Mesendoderm (in vitro differentiated cells): ENCODE results near the gene KRTAP5-4.
"Not testable (repeated sequence)": the region's sequence is repeated elsewhere in the genome, so short reads cannot be mapped to it uniquely, and the experiment has no call there.

ENCODE experiments used
- DNase-seq: peaks from one replicate; pipeline ENCODE4 v3.0.0; 2013
- H2AK5ac ChIP-seq: 2 replicates; pipeline ENCODE4 v1.6.1; 2013; ENCODE audit warnings: low read length, inconsistent platforms
- H2BK120ac ChIP-seq: 2 replicates; pipeline ENCODE4 v1.6.1; 2013; ENCODE audit warnings: low read depth, mild to moderate bottlenecking, low read length, moderate library complexity, mixed read lengths
- H2BK15ac ChIP-seq: replicated peaks from 2 replicates; pipeline ENCODE4 v1.6.1; 2013; ENCODE audit warnings: low read depth, mild to moderate bottlenecking, moderate library complexity
- H2BK5ac ChIP-seq: 2 replicates; pipeline ENCODE4 v1.6.1; 2013; ENCODE audit warnings: low read length, inconsistent platforms
- H3K18ac ChIP-seq: 2 replicates; pipeline ENCODE4 v1.6.1; 2013; ENCODE audit warnings: mild to moderate bottlenecking, low read length, mixed read lengths
- H3K23ac ChIP-seq: one replicate; pipeline ENCODE4 v1.6.1; 2013; ENCODE audit warnings: low read length
- H3K27ac ChIP-seq: 2 replicates; pipeline ENCODE4 v1.5.1; 2013; ENCODE audit warnings: low read depth, mild to moderate bottlenecking, inconsistent platforms, low read length, moderate library complexity
- H3K27me3 ChIP-seq: 2 replicates; pipeline ENCODE4 v1.6.1; 2013; ENCODE audit warnings: low read length, control low read depth, mild to moderate bottlenecking, inconsistent platforms; ENCODE audit not compliant: insufficient read depth, poor library complexity
- H3K36me3 ChIP-seq: 2 replicates; pipeline ENCODE4 v1.6.1; 2013; ENCODE audit warnings: low read length, inconsistent platforms; ENCODE audit not compliant: control insufficient read depth, insufficient read depth
- H3K4ac ChIP-seq: one replicate; pipeline ENCODE4 v1.6.1; 2013; ENCODE audit warnings: low read depth, mild to moderate bottlenecking, low read length, moderate library complexity
- H3K4me1 ChIP-seq: 2 replicates; pipeline ENCODE4 v1.6.1; 2013; ENCODE audit warnings: low read depth, low read length, inconsistent platforms; ENCODE audit not compliant: control insufficient read depth
- H3K4me2 ChIP-seq: 2 replicates; pipeline ENCODE4 v1.6.1; 2013; ENCODE audit warnings: low read length
- H3K4me3 ChIP-seq: 2 replicates; pipeline ENCODE4 v1.5.1; 2013; ENCODE audit warnings: mild to moderate bottlenecking, low read length
- H3K56ac ChIP-seq: one replicate; pipeline ENCODE4 v1.6.1; 2013; ENCODE audit warnings: low read length
- H3K79me1 ChIP-seq: 2 replicates; pipeline ENCODE4 v1.6.1; 2013; ENCODE audit warnings: low read length, inconsistent platforms
- H3K79me2 ChIP-seq: 2 replicates; pipeline ENCODE4 v1.6.1; 2013; ENCODE audit warnings: mild to moderate bottlenecking, low read length; ENCODE audit not compliant: control insufficient read depth, insufficient read depth
- H3K9ac ChIP-seq: 2 replicates; pipeline ENCODE4 v1.6.1; 2013; ENCODE audit warnings: low read length, inconsistent platforms
- H4K5ac ChIP-seq: one replicate; pipeline ENCODE4 v1.6.1; 2013; ENCODE audit warnings: low read length
- H4K8ac ChIP-seq: one replicate; pipeline ENCODE4 v1.6.1; 2013; ENCODE audit warnings: low read depth, mild to moderate bottlenecking, control low read depth, low read length, moderate library complexity
- WGBS: extraction: QIAGEN DNeasy Blood & Tissue Kit; methylation state at CpG from one replicate; pipeline ENCODE4 v1.1.7; 2013; ENCODE audit warnings: low lambda C conversion rate, missing lambda C conversion rate; ENCODE audit not compliant: insufficient coverage; ENCODE audit errors: extremely low coverage; 5-methylcytosine and 5-hydroxymethylcytosine counted together

The KRTAP5-4 gene

GRCh38 chr11:1668911-1669473, 47.1 kb upstream of the KRTAP5-4 start:
- Histone ChIP-seq H4K5ac (no peak overlapping the region), H3K79me1 (no peaks in the 10 kb centered on the region), H3K27ac (no peak overlapping the region), H3K4me3 (no peak overlapping the region), H3K36me3 (no peaks in the 10 kb centered on the region), H3K56ac (no peak overlapping the region), H3K18ac (no peak overlapping the region), H3K23ac (no peak overlapping the region), H3K9ac (no peak overlapping the region), H2BK120ac (no peak overlapping the region), H2AK5ac (no peak overlapping the region), H3K4ac (no peak overlapping the region), H4K8ac (no peak overlapping the region), H3K4me1 (no peaks in the 10 kb centered on the region), H3K79me2 (no peaks in the 10 kb centered on the region), H2BK5ac (no peak overlapping the region), H2BK15ac (no peak overlapping the region), H3K27me3 (no peaks in the 10 kb centered on the region), H3K4me2 (no peak overlapping the region)
- WGBS, result no CpG with 5 or more reads among the region's 13 CpGs
- no peak for DNase-seq

GRCh38 chr11:1667906-1668305, 46.0 kb upstream of the KRTAP5-4 start:
- H3K27me3 ChIP-seq, result no peaks in the 10 kb centered on the region
- H3K36me3 ChIP-seq, result no peaks in the 10 kb centered on the region
- no peaks in the 10 kb centered on the region for H3K4me1 ChIP-seq
- no peak overlapping the region for H3K4me3 ChIP-seq
- no peak overlapping the region for H2BK120ac ChIP-seq
- no peak overlapping the region for H3K56ac ChIP-seq
- H3K27ac ChIP-seq, result no peak overlapping the region
- H4K8ac ChIP-seq, result no peak overlapping the region
- H4K5ac ChIP-seq, result no peak overlapping the region
- no peak overlapping the region for H2BK5ac ChIP-seq
- H3K79me2 ChIP-seq, result no peaks in the 10 kb centered on the region
- H2AK5ac ChIP-seq, result no peak overlapping the region
- no peak overlapping the region for H3K9ac ChIP-seq
- no peak overlapping the region for H3K4me2 ChIP-seq
- H3K23ac ChIP-seq, result no peak overlapping the region
- H3K18ac ChIP-seq, result no peak overlapping the region
- H3K79me1 ChIP-seq, result no peaks in the 10 kb centered on the region
- H2BK15ac ChIP-seq, result no peak overlapping the region
- no peak overlapping the region for H3K4ac ChIP-seq
- DNase-seq, result peak; percentile 40
- no CpG with 5 or more reads among the region's 16 CpGs for WGBS

GRCh38 chr11:1667121-1667850, 45.3 kb upstream of the KRTAP5-4 start:
- WGBS, result no CpG with 5 or more reads among the region's 24 CpGs

GRCh38 chr11:1665313-1665712, 43.4 kb upstream of the KRTAP5-4 start:
- H3K4me2 ChIP-seq, result no peak overlapping the region
- no peak overlapping the region for H3K56ac ChIP-seq
- no peak overlapping the region for H2BK15ac ChIP-seq
- WGBS, result no CpG with 5 or more reads among the region's 8 CpGs
- no peak overlapping the region for H3K23ac ChIP-seq
- H3K18ac ChIP-seq, result no peak overlapping the region
- no peak overlapping the region for H3K27ac ChIP-seq
- H2BK120ac ChIP-seq, result no peak overlapping the region
- no peaks in the 10 kb centered on the region for H3K27me3 ChIP-seq
- no peaks in the 10 kb centered on the region for H3K79me2 ChIP-seq
- H3K4ac ChIP-seq, result no peak overlapping the region
- H3K4me1 ChIP-seq, result no peaks in the 10 kb centered on the region
- H4K8ac ChIP-seq, result no peak overlapping the region
- no peak overlapping the region for H4K5ac ChIP-seq
- no peak overlapping the region for H3K9ac ChIP-seq
- H3K4me3 ChIP-seq, result no peak overlapping the region
- H3K79me1 ChIP-seq, result no peaks in the 10 kb centered on the region
- no peak for DNase-seq
- H2BK5ac ChIP-seq, result no peak overlapping the region
- H2AK5ac ChIP-seq, result no peak overlapping the region
- H3K36me3 ChIP-seq, result no peaks in the 10 kb centered on the region

More at GRCh38 chr11:1667121-1667850, 45.3 kb upstream of the KRTAP5-4 start:
- Histone ChIP-seq H3K23ac (no peak overlapping the region), H3K79me1 (no peaks in the 10 kb centered on the region), H2BK120ac (no peak overlapping the region), H3K27me3 (no peaks in the 10 kb centered on the region), H3K9ac (no peak overlapping the region), H3K27ac (no peak overlapping the region), H4K8ac (no peak overlapping the region), H3K18ac (no peak overlapping the region), H3K4me2 (no peak overlapping the region), H3K79me2 (no peaks in the 10 kb centered on the region), H3K4ac (no peak overlapping the region), H2AK5ac (no peak overlapping the region), H2BK15ac (no peak overlapping the region), H4K5ac (no peak overlapping the region), H3K56ac (no peak overlapping the region), H3K4me3 (no peak overlapping the region), H3K4me1 (no peaks in the 10 kb centered on the region), H2BK5ac (no peak overlapping the region), H3K36me3 (no peaks in the 10 kb centered on the region)
- DNase-seq, result no peak

GRCh38 chr11:1662699-1663283, 40.9 kb upstream of the KRTAP5-4 start:
- not testable (repeated sequence) for H3K27ac ChIP-seq
- no CpG with 5 or more reads among the region's 18 CpGs for WGBS

More at GRCh38 chr11:1662699-1663283, 40.9 kb upstream of the KRTAP5-4 start:
- not testable (repeated sequence) for H3K4me1 ChIP-seq, H4K5ac ChIP-seq, H4K8ac ChIP-seq, H2AK5ac ChIP-seq, H2BK5ac ChIP-seq, H3K56ac ChIP-seq, H3K4me2 ChIP-seq, H2BK120ac ChIP-seq, H3K4ac ChIP-seq, H3K4me3 ChIP-seq, H3K79me2 ChIP-seq, H3K27me3 ChIP-seq, H3K23ac ChIP-seq, H3K79me1 ChIP-seq, DNase-seq, H3K36me3 ChIP-seq, H3K9ac ChIP-seq, H2BK15ac ChIP-seq, H3K18ac ChIP-seq
